IMR-90 (cell line): ENCODE data around the gene UBASH3B. TPM values are rescaled to one million over a fixed set of nuclear protein-coding genes. Genes with fewer than 3 reads are reported as not detected.

ENCODE experiments used
- ATAC-seq: fragments of 200-7000 bp; cut with Tn5 transposase; 2 replicates; pipeline ENCODE4 v1.9.1; 2020; ENCODE audit warnings: low read depth, mild to moderate bottlenecking, moderate library complexity
- BruUV-seq: library from RNA; stranded (reverse); fragments of 400-500 nt; replicated peaks from 2 replicates; lab custom pipeline; 2021; lab: Mats Ljungman, UMichigan
- CTCF ChIA-PET: fragments of 300-600 bp; formaldehyde crosslinking; extraction: SDS; loops from one replicate; lab custom pipeline; 2021; ENCODE audit warnings: antibody characterized with exemption; lab: Yijun Ruan, JAX
- POLR2A ChIA-PET: fragments of 300-600 bp; sonication (Branson Sonifier 250); formaldehyde crosslinking; loops from one replicate; lab custom pipeline; 2022; ENCODE audit warnings: antibody characterized with exemption; ENCODE audit not compliant: unreplicated experiment; lab: Charles Lee
- DNase-seq: peaks from one replicate; pipeline ENCODE4 v3.0.0; 2013
- H2AFZ ChIP-seq: replicated peaks from 2 replicates; pipeline ENCODE3; 2013; ENCODE audit warnings: low read length, mild to moderate bottlenecking; ENCODE audit not compliant: poor library complexity
- H2AK5ac ChIP-seq: 2 replicates; pipeline ENCODE4 v1.6.1; 2013; ENCODE audit warnings: low read depth, low read length, inconsistent platforms
- H2AK9ac ChIP-seq: replicated peaks from 2 replicates; pipeline ENCODE3; 2013; ENCODE audit warnings: mild to moderate bottlenecking, low read depth, low read length, moderate library complexity; ENCODE audit not compliant: poor library complexity
- H2BK120ac ChIP-seq: 2 replicates; pipeline ENCODE4 v1.6.1; 2013; ENCODE audit warnings: low read depth, low read length, inconsistent platforms
- H2BK15ac ChIP-seq: 3 replicates; pipeline ENCODE4 v1.6.1; 2013; ENCODE audit warnings: low read depth, low read length, inconsistent platforms
- H2BK20ac ChIP-seq: 2 replicates; pipeline ENCODE4 v1.6.1; 2013; ENCODE audit warnings: low read depth, mild to moderate bottlenecking, inconsistent platforms, low read length, moderate library complexity
- H2BK5ac ChIP-seq: 2 replicates; pipeline ENCODE4 v1.6.1; 2013; ENCODE audit warnings: mild to moderate bottlenecking, low read depth, low read length, inconsistent platforms; ENCODE audit not compliant: poor library complexity, severe bottlenecking
- H3K14ac ChIP-seq: replicated peaks from 2 replicates; pipeline ENCODE4 v1.6.1; 2013; ENCODE audit warnings: low read depth, low read length, inconsistent platforms
- H3K18ac ChIP-seq: 2 replicates; pipeline ENCODE4 v1.6.1; 2013; ENCODE audit warnings: low read depth, low read length, control low read depth
- H3K23ac ChIP-seq: 2 replicates; pipeline ENCODE4 v1.6.1; 2013; ENCODE audit warnings: low read depth, low read length, inconsistent platforms
- H3K27ac ChIP-seq: 2 replicates; pipeline ENCODE4 v1.5.1; 2013; ENCODE audit warnings: mild to moderate bottlenecking, control low read depth, low read length; ENCODE audit not compliant: insufficient read depth
- H3K27me3 ChIP-seq: 2 replicates; pipeline ENCODE4 v1.6.1; 2013; ENCODE audit warnings: low read length; ENCODE audit not compliant: control insufficient read depth, insufficient read depth
- H3K36me3 ChIP-seq: 2 replicates; pipeline ENCODE4 v1.6.1; 2013; ENCODE audit warnings: low read length, mixed read lengths; ENCODE audit not compliant: control insufficient read depth, insufficient read depth
- H3K4ac ChIP-seq: 2 replicates; pipeline ENCODE4 v1.6.1; 2013; ENCODE audit warnings: low read depth, low read length, inconsistent platforms
- H3K4me1 ChIP-seq: 2 replicates; pipeline ENCODE4 v1.6.1; 2013; ENCODE audit warnings: low read length, mixed read lengths; ENCODE audit not compliant: control insufficient read depth, insufficient read depth
- H3K4me2 ChIP-seq: 2 replicates; pipeline ENCODE4 v1.6.1; 2013; ENCODE audit warnings: low read depth, mild to moderate bottlenecking, control low read depth, low read length, moderate library complexity
- H3K4me3 ChIP-seq: 2 replicates; pipeline ENCODE4 v1.5.1; 2013; ENCODE audit warnings: low read depth, mild to moderate bottlenecking, control low read depth, low read length, moderate library complexity; ENCODE audit not compliant: insufficient read depth
- H3K56ac ChIP-seq: 2 replicates; pipeline ENCODE4 v1.6.1; 2013; ENCODE audit warnings: low read length, inconsistent platforms; ENCODE audit not compliant: insufficient read depth; ENCODE audit errors: extremely low read depth
- H3K79me1 ChIP-seq, 2 experiments: 2 replicates each; pipeline ENCODE4 v1.6.1; 2013; ENCODE audit warnings: low read length in 2 of 2, inconsistent platforms in 1 of 2, low read depth in 1 of 2
- H3K9ac ChIP-seq: 2 replicates; pipeline ENCODE4 v1.6.1; 2013; ENCODE audit warnings: low read depth, low read length, control low read depth
- H3K9me1 ChIP-seq: 2 replicates; pipeline ENCODE4 v1.6.1; 2013; ENCODE audit warnings: low read length, inconsistent platforms; ENCODE audit not compliant: insufficient read depth
- H3K9me3 ChIP-seq: 2 replicates; pipeline ENCODE4 v1.6.1; 2013; ENCODE audit warnings: low read length; ENCODE audit not compliant: control insufficient read depth, insufficient read depth
- H4K20me1 ChIP-seq: 2 replicates; pipeline ENCODE4 v1.6.1; 2013; ENCODE audit warnings: low read length, inconsistent platforms; ENCODE audit not compliant: insufficient read depth
- H4K5ac ChIP-seq: 2 replicates; pipeline ENCODE4 v1.6.1; 2013; ENCODE audit warnings: mild to moderate bottlenecking, low read depth, low read length, control low read depth
- H4K8ac ChIP-seq, 2 experiments: 2 replicates each; pipeline ENCODE4 v1.6.1; 2013; ENCODE audit warnings: low read depth in 2 of 2, low read length in 2 of 2, control low read depth in 1 of 2, inconsistent platforms in 1 of 2
- H4K91ac ChIP-seq: 2 replicates; pipeline ENCODE4 v1.6.1; 2013; ENCODE audit warnings: low read depth, low read length, inconsistent platforms; ENCODE audit not compliant: insufficient read depth
- BHLHE40 ChIP-seq: fragments of 150-350 bp; IDR thresholded peaks from 2 replicates; pipeline ENCODE4 v1.6.1; 2016; ENCODE audit warnings: mild to moderate bottlenecking, low read depth, low read length
- CEBPB ChIP-seq: IDR thresholded peaks from 2 replicates; pipeline ENCODE4 v1.6.1; 2012; ENCODE audit warnings: low read depth, low read length, improper control_type of control experiment
- CHD1 ChIP-seq: IDR thresholded peaks from 2 replicates; pipeline ENCODE4 v1.6.1; 2012; ENCODE audit warnings: low read depth, low read length, improper control_type of control experiment
- ELK1 ChIP-seq: fragments of 150-350 bp; IDR thresholded peaks from 2 replicates; pipeline ENCODE4 v1.6.1; 2016; ENCODE audit warnings: low read depth, mild to moderate bottlenecking, low read length, moderate library complexity, borderline replicate concordance
- FOS ChIP-seq: fragments of 150-350 bp; IDR thresholded peaks from 2 replicates; pipeline ENCODE4 v1.6.1; 2016; ENCODE audit warnings: low read depth, low read length
- MAFK ChIP-seq: IDR thresholded peaks from 2 replicates; pipeline ENCODE4 v1.6.1; 2012; ENCODE audit warnings: low read depth, low read length, improper control_type of control experiment
- MAZ ChIP-seq: IDR thresholded peaks from 2 replicates; pipeline ENCODE4 v1.6.1; 2012; ENCODE audit warnings: low read depth, mild to moderate bottlenecking, low read length, improper control_type of control experiment, moderate library complexity, borderline replicate concordance
- MXI1 ChIP-seq: IDR thresholded peaks from 2 replicates; pipeline ENCODE4 v1.6.1; 2012; ENCODE audit warnings: low read depth, mild to moderate bottlenecking, low read length, moderate library complexity, borderline replicate concordance
- NFE2L2 ChIP-seq: fragments of 150-350 bp; IDR thresholded peaks from 2 replicates; pipeline ENCODE4 v1.6.1; 2016; ENCODE audit warnings: low read depth, mild to moderate bottlenecking, low read length
- POLR2A ChIP-seq: IDR thresholded peaks from 2 replicates; pipeline ENCODE4 v1.6.1; 2012; ENCODE audit warnings: mild to moderate bottlenecking, low read depth, low read length
- RAD21 ChIP-seq: IDR thresholded peaks from 2 replicates; pipeline ENCODE4 v1.6.1; 2012; ENCODE audit warnings: low read length, improper control_type of control experiment
- RCOR1 ChIP-seq: IDR thresholded peaks from 2 replicates; pipeline ENCODE4 v1.6.1; 2012; ENCODE audit warnings: mild to moderate bottlenecking, low read length, improper control_type of control experiment; ENCODE audit not compliant: insufficient replicate concordance
- RFX5 ChIP-seq: IDR thresholded peaks from 2 replicates; pipeline ENCODE4 v1.8.0; 2012; ENCODE audit warnings: low read depth, mild to moderate bottlenecking, low read length, moderate library complexity
- SMC3 ChIP-seq: fragments of 150-350 bp; IDR thresholded peaks from 2 replicates; pipeline ENCODE4 v1.6.1; 2016; ENCODE audit warnings: low read depth, mild to moderate bottlenecking, antibody characterized with exemption, low read length, moderate library complexity
- WGBS, 2 experiments: methylation state at CpG; one replicate each; pipeline versions ENCODE4 v1.1.5 to v1.1.7; 2013; ENCODE audit warnings: missing lambda C conversion rate in 2 of 2; ENCODE audit not compliant: insufficient read length in 1 of 2; ENCODE audit errors: extremely low coverage in 2 of 2; 5-methylcytosine and 5-hydroxymethylcytosine counted together
- dilution Hi-C: fragments of 300-500 bp; cut with HindIII; formaldehyde crosslinking; loops from one replicate; pipeline ENCODE4 v1.14.3; 2018; ENCODE audit warnings: low sequenced_read_pairs; ENCODE audit not compliant: unreplicated experiment
- in situ Hi-C: fragments of 300-500 bp; cut with MboI; formaldehyde crosslinking; loops from 3 replicates; pipeline ENCODE4 v1.14.3; 2019; ENCODE audit warnings: low sequenced_read_pairs, inconsistent platforms, mixed read lengths
- intact Hi-C: fragments of 100-400 bp; cut with micrococcal nuclease; formaldehyde crosslinking; loops from 2 replicates; pipeline ENCODE4 v1.10.0; 2022
- polyA plus RNA-seq, 3 experiments: library from polyadenylated mRNA; depleted of rRNA; stranded (reverse); fragments of >200 nt; gene quantifications; 2 replicates each; pipeline ENCODE4 v1.2.3, GENCODE V29; 2012; ENCODE audit warnings: low replicate concordance in 1 of 3
- total RNA-seq: library from RNA; depleted of rRNA; stranded (reverse); fragments of >200 nt; gene quantifications from 2 replicates; pipeline ENCODE4 v1.2.3, GENCODE V29; 2012
- TF ChIP-seq, protein P1 (sequence below): fragments of 150-350 bp; IDR thresholded peaks from 2 replicates; pipeline ENCODE4 v1.6.1; 2017; ENCODE audit warnings: mild to moderate bottlenecking, antibody characterized with exemption, low read length, low read depth
- TF ChIP-seq, protein P2 (sequence below): conservative IDR thresholded peaks from 2 replicates; pipeline ENCODE4 v1.5.1; 2012; ENCODE audit warnings: mild to moderate bottlenecking, low read depth, low read length, improper control_type of control experiment

Gene UBASH3B
- total and polyA plus RNA-seq, 2 of the 4 experiments (the other 2 are of a cell fraction) = 27.2 to 48.0 TPM

- Histone ChIP-seq H3K9me3 (no peaks in the 10 kb centered on the region), H3K56ac (no peak overlapping the region), H3K79me1 (peaks cover 40 to 83% of the 10 kb centered on the region in 2 experiments), H2BK120ac (no peak overlapping the region), H4K5ac (no peak overlapping the region), H2BK15ac (no peak overlapping the region), H3K27ac (0 out of 2 replicates have a peak overlapping the region, but pooled peaks have one; percentile 5), H4K91ac (no peak overlapping the region), H2AK5ac (no peak overlapping the region), H3K14ac (no peak overlapping the region; the same call in 1 of the 2 replicates), H3K36me3 (no peaks in the 10 kb centered on the region), H3K27me3 (no peaks in the 10 kb centered on the region), H3K4ac (no peak overlapping the region), H3K18ac (no peak overlapping the region), H3K9me1 (peaks cover 19% of the 10 kb centered on the region), H2BK20ac (no peak overlapping the region), H4K20me1 (peaks cover 15% of the 10 kb centered on the region), H2BK5ac (no peak overlapping the region), H2AFZ (peak overlapping the region; percentile 13), H2AK9ac (no peak overlapping the region), H3K9ac (no peak overlapping the region), H3K4me2 (no peak overlapping the region), H3K4me3 (no peak overlapping the region), H4K8ac (no peak overlapping the region), H3K23ac (no peak overlapping the region), H3K4me1 (peaks cover 4% of the 10 kb centered on the region)
- dilution Hi-C loops (no loop called here), in situ Hi-C loops (loop anchor here (25.0 kb wide), 1 partner anchor 490 kb away; the partner anchor contains the start of gene CLMP), intact Hi-C loops (no loop called here)
- ATAC-seq (peak; percentile 92), DNase-seq (peak; percentile 84)
- POLR2A ChIA-PET = no interaction called here
- CTCF ChIA-PET = interaction anchor here (0.6 kb wide), 1 partner anchor 8 kb away, joined by 6 read pairs; no protein-coding TSS in a partner anchor
- TF ChIP-seq CEBPB (peak; percentile 94), FOS (peak; percentile 39; the same call in 1 of the 2 replicates), MXI1 (no peak), RFX5 (no peak), RCOR1 (no peak), BHLHE40 (no peak), RAD21 (no peak), NFE2L2 (no peak), POLR2A (no peak), ELK1 (no peak), SMC3 (no peak), MAFK (peak; percentile 78), CHD1 (no peak), MAZ (no peak)
- TF ChIP-seq, protein P1, sequence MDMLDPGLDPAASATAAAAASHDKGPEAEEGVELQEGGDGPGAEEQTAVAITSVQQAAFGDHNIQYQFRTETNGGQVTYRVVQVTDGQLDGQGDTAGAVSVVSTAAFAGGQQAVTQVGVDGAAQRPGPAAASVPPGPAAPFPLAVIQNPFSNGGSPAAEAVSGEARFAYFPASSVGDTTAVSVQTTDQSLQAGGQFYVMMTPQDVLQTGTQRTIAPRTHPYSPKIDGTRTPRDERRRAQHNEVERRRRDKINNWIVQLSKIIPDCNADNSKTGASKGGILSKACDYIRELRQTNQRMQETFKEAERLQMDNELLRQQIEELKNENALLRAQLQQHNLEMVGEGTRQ = no peak
- TF ChIP-seq, protein P2, sequence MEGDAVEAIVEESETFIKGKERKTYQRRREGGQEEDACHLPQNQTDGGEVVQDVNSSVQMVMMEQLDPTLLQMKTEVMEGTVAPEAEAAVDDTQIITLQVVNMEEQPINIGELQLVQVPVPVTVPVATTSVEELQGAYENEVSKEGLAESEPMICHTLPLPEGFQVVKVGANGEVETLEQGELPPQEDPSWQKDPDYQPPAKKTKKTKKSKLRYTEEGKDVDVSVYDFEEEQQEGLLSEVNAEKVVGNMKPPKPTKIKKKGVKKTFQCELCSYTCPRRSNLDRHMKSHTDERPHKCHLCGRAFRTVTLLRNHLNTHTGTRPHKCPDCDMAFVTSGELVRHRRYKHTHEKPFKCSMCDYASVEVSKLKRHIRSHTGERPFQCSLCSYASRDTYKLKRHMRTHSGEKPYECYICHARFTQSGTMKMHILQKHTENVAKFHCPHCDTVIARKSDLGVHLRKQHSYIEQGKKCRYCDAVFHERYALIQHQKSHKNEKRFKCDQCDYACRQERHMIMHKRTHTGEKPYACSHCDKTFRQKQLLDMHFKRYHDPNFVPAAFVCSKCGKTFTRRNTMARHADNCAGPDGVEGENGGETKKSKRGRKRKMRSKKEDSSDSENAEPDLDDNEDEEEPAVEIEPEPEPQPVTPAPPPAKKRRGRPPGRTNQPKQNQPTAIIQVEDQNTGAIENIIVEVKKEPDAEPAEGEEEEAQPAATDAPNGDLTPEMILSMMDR = no peak
- WGBS, 2 experiments = 100% methylated on average over 2 of the region's 8 CpGs; no CpG with 5 or more reads in 1 of the 2 experiments
- no TSS peak for BruUV-seq
Observed at GRCh38 chr11:122697636-122698167, 42.2 kb downstream of the UBASH3B start.
